CD4-positive, alpha-beta T cell treated with Interleukin-6 for 4 hours (primary cell): ENCODE measurements around the gene SERPINA4.
"Not testable (repeated sequence)": the region's sequence is repeated elsewhere in the genome, so short reads cannot be mapped to it uniquely, and the experiment has no call there.

Source experiments
- DNase-seq: peaks from one replicate; pipeline ENCODE4 v3.0.0-alpha.2; 2020; ENCODE audit warnings: mixed read lengths

SERPINA4 gene

GRCh38 chr14:94593749-94594431, 32.6 kb downstream of the SERPINA4 start:
- DNase-seq: no peak

- no peak for DNase-seq
Measured at GRCh38 chr14:94594441-94594840, 33.2 kb downstream of the SERPINA4 start.

GRCh38 chr14:94595912-94596311, 34.7 kb downstream of the SERPINA4 start:
- DNase-seq: no peak

- no peak for DNase-seq
Measured at GRCh38 chr14:94596361-94596760, 35.1 kb downstream of the SERPINA4 start.

- DNase-seq: no peak
Measured at GRCh38 chr14:94597788-94598187, 36.5 kb downstream of the SERPINA4 start.

- DNase-seq: no peak
Measured at GRCh38 chr14:94598506-94598815, 37.2 kb downstream of the SERPINA4 start.

GRCh38 chr14:94598816-94599655, 37.8 kb downstream of the SERPINA4 start:
- DNase-seq: no peak

GRCh38 chr14:94599656-94600004, 38.4 kb downstream of the SERPINA4 start:
- no peak for DNase-seq

- no peak for DNase-seq
Measured at GRCh38 chr14:94600148-94600545, 38.9 kb downstream of the SERPINA4 start.

GRCh38 chr14:94601884-94602391, 40.7 kb downstream of the SERPINA4 start:
- DNase-seq: no peak

GRCh38 chr14:94602722-94603121, 41.5 kb downstream of the SERPINA4 start:
- no peak for DNase-seq

- DNase-seq: no peak
Measured at GRCh38 chr14:94605361-94605760, 44.1 kb downstream of the SERPINA4 start.

- not testable (repeated sequence) for DNase-seq
Measured at GRCh38 chr14:94608966-94609365, 47.7 kb downstream of the SERPINA4 start.

- DNase-seq: no peak
Measured at GRCh38 chr14:94611179-94611578, 49.9 kb downstream of the SERPINA4 start.

GRCh38 chr14:94612174-94612573, 50.9 kb downstream of the SERPINA4 start, which contains the start of gene SERPINA3:
Gene SERPINA3 (plus strand): TSS chr14:94612391. CDS start chr14:94614442, 2,051 bp downstream.
- no peak for DNase-seq

- no peak for DNase-seq
Measured at GRCh38 chr14:94612580-94613554, 51.6 kb downstream of the SERPINA4 start.

GRCh38 chr14:94613720-94614644, 52.7 kb downstream of the SERPINA4 start:
- DNase-seq: no peak

- no peak for DNase-seq
Measured at GRCh38 chr14:94614802-94615201, 53.6 kb downstream of the SERPINA4 start.

- DNase-seq: no peak
Measured at GRCh38 chr14:94615254-94615653, 54.0 kb downstream of the SERPINA4 start.

- DNase-seq: no peak
Measured at GRCh38 chr14:94615823-94616570, 54.8 kb downstream of the SERPINA4 start.

GRCh38 chr14:94617366-94617941, 56.2 kb downstream of the SERPINA4 start:
- no peak for DNase-seq
